GM21529 (cell line): ENCODE data around the gene STK10.
A peak's percentile ranks its signal among the peaks of the same experiment; 100 is the strongest.

ENCODE experiments used
- ATAC-seq: cut with Tn5 transposase; IDR thresholded peaks from one replicate; pipeline ENCODE4 v1.9.1; 2021; ENCODE audit not compliant: unreplicated experiment

Gene STK10

GRCh38 chr5:172189693-172190296 is 1.8 kb upstream of the STK10 start:
- no peak for ATAC-seq

- ATAC-seq = no peak
Measured at GRCh38 chr5:172188893-172189692, 1.1 kb upstream of the STK10 start.

GRCh38 chr5:172187118-172188032 is 649 bp downstream of the STK10 start:
- peak; percentile 29 for ATAC-seq

- ATAC-seq = no peak
Measured at GRCh38 chr5:172186114-172186695, 1.8 kb downstream of the STK10 start.

- ATAC-seq = no peak
Measured at GRCh38 chr5:172185096-172185461, 2.9 kb downstream of the STK10 start.

GRCh38 chr5:172183881-172184280 is 4.1 kb downstream of the STK10 start:
- ATAC-seq = no peak

GRCh38 chr5:172182291-172182690 is 5.7 kb downstream of the STK10 start:
- no peak for ATAC-seq

GRCh38 chr5:172180936-172181335 is 7.1 kb downstream of the STK10 start:
- ATAC-seq = no peak

- ATAC-seq = peak; percentile 37
Measured at GRCh38 chr5:172178991-172179989, 8.7 kb downstream of the STK10 start.

- ATAC-seq = peak; percentile 3
Measured at GRCh38 chr5:172178301-172178987, 9.6 kb downstream of the STK10 start.

GRCh38 chr5:172177176-172177575 is 10.8 kb downstream of the STK10 start:
- ATAC-seq = no peak

GRCh38 chr5:172175263-172175719 is 12.7 kb downstream of the STK10 start:
- ATAC-seq = peak; percentile 48

GRCh38 chr5:172173564-172174153 is 14.4 kb downstream of the STK10 start:
- ATAC-seq = no peak

GRCh38 chr5:172172912-172173563 is 15.0 kb downstream of the STK10 start:
- no peak for ATAC-seq

- no peak for ATAC-seq
Measured at GRCh38 chr5:172171118-172171517, 16.9 kb downstream of the STK10 start.

GRCh38 chr5:172170251-172170701 is 17.7 kb downstream of the STK10 start:
- ATAC-seq = no peak

GRCh38 chr5:172169216-172169615 is 18.8 kb downstream of the STK10 start:
- no peak for ATAC-seq

GRCh38 chr5:172168311-172168710 is 19.7 kb downstream of the STK10 start:
- no peak for ATAC-seq
